ENCODE results near the gene MYH15. TPM values are rescaled to one million over a fixed set of nuclear protein-coding genes. Genes with fewer than 3 reads are reported as not detected.
A peak's percentile ranks its signal among the peaks of the same experiment; 100 is the strongest.

MYH15 gene
- total and polyA plus RNA-seq, 2 of the 4 experiments (the other 2 are of a cell fraction), result 0.10 to 0.36 TPM

- POLR2A ChIA-PET (ENCODE audit: unreplicated experiment), result no interaction called here
- Histone ChIP-seq H2BK15ac (ENCODE audit: low read depth, low read length) (no peak overlapping the region), H3K27ac (ENCODE audit: insufficient read depth, low read length) (no peak overlapping the region), H2BK5ac (ENCODE audit: low read depth, low read length, poor library complexity, severe bottlenecking) (no peak overlapping the region), H3K9ac (ENCODE audit: low read depth, low read length) (no peak overlapping the region), H2AK5ac (ENCODE audit: low read depth, low read length) (no peak overlapping the region), H3K4me1 (ENCODE audit: control insufficient read depth, insufficient read depth, low read length) (no peaks in the 10 kb centered on the region), H3K9me1 (ENCODE audit: insufficient read depth, low read length) (no peaks in the 10 kb centered on the region; the same call in 1 of the 2 replicates), H2BK120ac (ENCODE audit: low read depth, low read length) (no peak overlapping the region), H4K20me1 (ENCODE audit: insufficient read depth, low read length) (no peaks in the 10 kb centered on the region), H3K79me1 (ENCODE audit: low read depth in 1 of 2, low read length in 2 of 2) (no peaks in the 10 kb centered on the region), H3K23ac (ENCODE audit: low read depth, low read length) (no peak overlapping the region), H3K36me3 (ENCODE audit: control insufficient read depth, insufficient read depth, low read length) (no peaks in the 10 kb centered on the region), H3K9me3 (ENCODE audit: control insufficient read depth, insufficient read depth, low read length) (no peaks in the 10 kb centered on the region), H3K27me3 (ENCODE audit: control insufficient read depth, insufficient read depth, low read length) (no peaks in the 10 kb centered on the region), H4K5ac (ENCODE audit: low read depth, low read length) (no peak overlapping the region), H4K8ac (ENCODE audit: low read depth in 2 of 2, low read length in 2 of 2) (no peak overlapping the region), H2AK9ac (replicated peaks; ENCODE audit: low read depth, low read length, poor library complexity) (no peak overlapping the region), H3K56ac (ENCODE audit: extremely low read depth, insufficient read depth, low read length) (no peak overlapping the region), H2AFZ (replicated peaks; ENCODE audit: low read length, poor library complexity) (no peak overlapping the region), H3K4ac (ENCODE audit: low read depth, low read length) (no peak overlapping the region), H2BK20ac (ENCODE audit: low read depth, low read length) (no peak overlapping the region), H3K14ac (replicated peaks; ENCODE audit: low read depth, low read length) (no peak overlapping the region), H4K91ac (ENCODE audit: insufficient read depth, low read depth, low read length) (no peak overlapping the region), H3K4me2 (ENCODE audit: low read depth, low read length) (no peak overlapping the region), H3K18ac (ENCODE audit: low read depth, low read length) (no peak overlapping the region; the same call in 1 of the 2 replicates), H3K4me3 (ENCODE audit: insufficient read depth, low read depth, low read length) (no peak overlapping the region)
- TF ChIP-seq RAD21 (IDR thresholded peaks at IDR 0.05; ENCODE audit: low read length) (no peak), POLR2A (IDR thresholded peaks at IDR 0.05; ENCODE audit: low read depth, low read length) (no peak), NFE2L2 (IDR thresholded peaks at IDR 0.05; ENCODE audit: low read depth, low read length) (no peak), CHD1 (IDR thresholded peaks at IDR 0.05; ENCODE audit: low read depth, low read length) (no peak), RCOR1 (IDR thresholded peaks at IDR 0.05; ENCODE audit: insufficient replicate concordance, low read length) (no peak), SMC3 (IDR thresholded peaks at IDR 0.05; ENCODE audit: low read depth, low read length) (no peak), CTCF (conservative IDR thresholded peaks at IDR 0.05; ENCODE audit: low read depth, low read length) (no peak), MAZ (IDR thresholded peaks at IDR 0.05; ENCODE audit: borderline replicate concordance, low read depth, low read length) (no peak), BHLHE40 (IDR thresholded peaks at IDR 0.05; ENCODE audit: low read depth, low read length) (no peak)
- intact Hi-C loops (cut with micrococcal nuclease), result loop anchor here (10.0 kb wide), 3 partner anchors 250 to 650 kb away; no protein-coding TSS in a partner anchor
- in situ Hi-C loops (cut with MboI; ENCODE audit: low sequenced_read_pairs), result no loop called here
- DNase-seq (peak; percentile 42), ATAC-seq (ENCODE audit: low read depth) (no peak)
- no TSS peak for BruUV-seq (replicated peaks)
- WGBS, 2 experiments (ENCODE audit: extremely low coverage in 2 of 2, insufficient read length in 1 of 2), result no CpG with 5 or more reads among the region's 2 CpGs
- CTCF ChIA-PET, result no interaction called here
- dilution Hi-C loops (cut with HindIII; ENCODE audit: low sequenced_read_pairs, unreplicated experiment), result no loop called here
Measured at GRCh38 chr3:108404368-108404767, 106.0 kb downstream of the MYH15 start.

Data from IMR-90 (cell line).